Head of caudate nucleus (tissue), 42 donors: ENCODE results near the gene METRN.

Experiments
- DNase-seq, 42 donors: peaks; one replicate each; pipeline versions ENCODE4 v3.0.0 to v3.0.0-alpha.2; 2020 to 2021; ENCODE audit warnings: mixed read lengths in 7 of 42
- intact Hi-C: fragments of 100-400 bp; cut with DNase I; formaldehyde crosslinking; loops from one replicate; pipeline ENCODE4 v1.15.0; 2022

The METRN gene

DNA sequence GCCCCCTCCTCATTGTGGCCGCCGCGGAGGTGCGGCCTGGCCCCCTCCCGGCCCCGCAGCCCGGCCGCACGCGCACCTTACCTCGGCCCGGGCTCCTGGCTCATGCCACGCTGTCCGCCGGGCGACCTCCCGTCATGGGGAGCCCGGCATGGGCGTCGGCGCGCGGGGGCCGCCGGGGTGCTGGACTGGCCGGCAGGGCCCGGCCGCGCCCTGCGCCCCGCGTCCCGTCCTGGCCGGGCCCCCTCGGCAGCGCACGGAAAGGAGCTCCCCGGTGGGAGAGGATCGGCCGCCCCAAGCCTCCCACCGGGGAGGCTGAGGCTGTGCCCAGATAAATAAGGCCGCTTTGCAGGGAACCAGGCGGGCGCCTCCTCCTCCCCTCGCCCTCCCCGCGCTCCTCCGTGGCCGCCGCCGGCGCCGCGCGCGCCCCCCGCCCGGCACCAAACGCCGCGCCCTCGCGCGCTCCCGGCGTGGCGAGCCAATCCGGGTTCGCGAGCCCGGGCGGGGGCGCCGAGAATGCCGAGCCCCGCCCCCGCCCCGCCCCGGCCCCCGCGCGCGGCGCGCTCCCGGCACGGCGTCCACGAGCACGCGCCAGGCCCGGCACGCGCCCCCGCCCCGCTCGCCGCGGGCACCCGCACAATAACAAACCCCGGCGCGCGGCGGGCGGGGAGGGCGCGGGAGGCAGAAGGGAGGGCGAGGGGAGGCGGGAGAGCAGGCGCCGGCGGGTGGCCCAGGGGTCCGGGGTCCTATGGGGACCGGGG, 9.3 kb upstream of the METRN start, which contains the start of gene FBXL16:
Gene FBXL16 (minus strand): TSS at position 371 of the 758 bp plus-strand sequence. CDS start 8,396 bp downstream, outside the sequence.
- intact Hi-C loops, result no loop called here
- DNase-seq, result peak in 39 of 42 donors; percentile 52 to 89 (median 75)

DNA sequence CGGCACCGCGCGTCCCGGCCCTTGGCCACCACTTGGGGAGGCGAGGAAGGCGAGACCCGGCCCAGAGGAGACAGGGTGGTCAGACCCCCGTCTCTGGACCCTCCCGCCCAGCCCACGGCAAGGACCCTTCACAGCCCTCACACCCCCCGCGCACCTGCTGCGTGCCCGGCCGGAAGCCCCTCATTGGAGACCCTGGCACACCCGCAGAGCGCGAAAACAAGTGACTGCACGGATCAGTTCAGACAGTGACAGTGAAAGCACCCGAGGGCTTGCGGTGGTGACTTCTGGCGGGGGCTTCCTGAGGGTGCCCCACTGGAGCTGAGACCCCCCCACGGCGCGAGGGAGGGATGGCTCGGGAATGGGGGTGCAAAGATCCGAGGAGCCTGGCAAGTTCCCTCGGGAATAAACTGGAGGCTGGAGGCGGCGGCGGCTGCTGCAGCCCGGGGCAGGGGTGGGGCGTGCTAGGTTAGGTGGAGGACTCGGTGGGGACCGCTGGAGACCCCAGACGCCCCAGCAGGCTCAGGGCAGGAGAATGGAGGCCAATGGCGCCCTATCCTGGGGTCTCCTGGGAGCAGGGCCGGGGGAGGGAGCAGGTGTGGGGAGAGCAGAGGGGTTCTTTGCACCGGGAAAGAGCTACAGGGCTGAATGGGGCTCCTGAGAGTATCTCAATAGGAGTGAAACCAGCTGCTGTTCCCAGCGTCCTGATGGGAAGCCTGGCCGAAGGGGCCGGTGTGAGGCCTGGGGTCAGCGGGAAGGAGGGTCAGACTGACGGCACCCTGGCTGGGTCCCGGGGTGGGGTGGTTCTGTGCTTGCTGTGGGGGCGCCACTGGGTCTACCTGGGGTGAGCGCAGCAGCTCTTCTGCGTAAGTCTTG, 8.5 kb upstream of the METRN start:
- DNase-seq, result peak in 13 of 42 donors; percentile 38 to 78 (median 59)
- intact Hi-C loops, result no loop called here

DNA sequence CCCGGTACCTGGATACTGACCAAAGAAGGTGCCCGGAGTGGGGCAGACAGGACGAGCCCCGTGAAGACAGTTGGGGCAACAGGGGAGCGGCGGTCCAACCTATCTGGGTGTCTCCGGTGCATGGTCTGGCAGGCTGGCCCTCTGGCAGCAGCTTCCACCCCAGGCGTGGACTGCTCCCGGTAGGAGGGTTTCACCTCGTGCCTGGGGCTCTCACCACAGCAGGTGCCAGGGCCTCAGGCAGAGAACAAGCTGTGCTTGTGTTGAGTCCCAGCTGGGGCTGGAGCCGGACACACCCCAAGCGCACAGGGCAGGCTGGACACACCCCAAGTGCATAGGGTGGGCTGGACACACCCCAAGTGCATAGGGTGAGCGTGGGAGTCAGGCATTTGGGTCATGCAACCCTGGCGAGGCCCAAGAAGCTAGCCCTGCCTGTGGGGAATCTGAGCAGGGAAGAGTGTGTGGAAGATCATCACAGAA, 7.8 kb upstream of the METRN start:
- DNase-seq, result peak in 1 of 42 donors; percentile 12
- intact Hi-C loops, result no loop called here

DNA sequence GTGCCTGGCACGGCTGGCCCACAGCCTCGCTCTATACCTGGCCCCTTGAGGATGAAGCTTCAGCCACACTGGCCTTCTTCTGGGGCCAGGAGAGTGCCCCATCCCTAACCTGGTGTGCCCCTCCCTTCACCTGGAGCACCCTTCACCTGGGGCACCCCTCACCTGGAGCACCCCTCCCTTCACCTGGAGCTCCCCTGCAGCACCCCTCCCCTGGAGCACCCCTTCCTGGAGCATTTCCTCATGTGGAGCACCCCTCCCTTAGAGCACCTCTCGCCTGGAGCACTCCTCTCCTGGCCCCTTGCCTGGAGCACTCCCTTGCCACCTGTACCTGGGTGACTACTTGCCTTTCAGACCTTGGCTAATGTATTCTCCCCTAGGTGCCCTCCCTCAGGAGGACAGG, 6.9 kb upstream of the METRN start:
- intact Hi-C loops, result no loop called here
- DNase-seq, result no peak

DNA sequence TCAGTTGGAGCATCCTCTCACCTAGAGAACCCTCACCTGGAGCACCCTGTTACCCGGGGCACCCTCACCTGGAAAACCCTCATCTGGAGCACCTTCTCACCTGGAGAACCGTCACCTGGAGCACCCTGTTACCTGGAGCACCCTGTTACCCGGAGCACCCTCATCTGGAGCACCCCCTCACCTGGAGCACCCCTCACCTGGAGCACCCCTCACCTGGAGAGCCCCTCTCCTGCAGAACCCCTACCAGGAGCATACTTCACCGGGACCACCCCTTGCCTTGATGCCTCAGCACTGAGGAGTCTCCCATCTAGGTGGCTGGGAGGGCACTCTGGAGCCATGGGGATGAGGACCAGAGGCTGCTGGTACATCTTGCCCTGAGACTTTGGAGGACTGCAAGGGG, 6.0 kb upstream of the METRN start:
- intact Hi-C loops, result no loop called here
- DNase-seq, result no peak

DNA sequence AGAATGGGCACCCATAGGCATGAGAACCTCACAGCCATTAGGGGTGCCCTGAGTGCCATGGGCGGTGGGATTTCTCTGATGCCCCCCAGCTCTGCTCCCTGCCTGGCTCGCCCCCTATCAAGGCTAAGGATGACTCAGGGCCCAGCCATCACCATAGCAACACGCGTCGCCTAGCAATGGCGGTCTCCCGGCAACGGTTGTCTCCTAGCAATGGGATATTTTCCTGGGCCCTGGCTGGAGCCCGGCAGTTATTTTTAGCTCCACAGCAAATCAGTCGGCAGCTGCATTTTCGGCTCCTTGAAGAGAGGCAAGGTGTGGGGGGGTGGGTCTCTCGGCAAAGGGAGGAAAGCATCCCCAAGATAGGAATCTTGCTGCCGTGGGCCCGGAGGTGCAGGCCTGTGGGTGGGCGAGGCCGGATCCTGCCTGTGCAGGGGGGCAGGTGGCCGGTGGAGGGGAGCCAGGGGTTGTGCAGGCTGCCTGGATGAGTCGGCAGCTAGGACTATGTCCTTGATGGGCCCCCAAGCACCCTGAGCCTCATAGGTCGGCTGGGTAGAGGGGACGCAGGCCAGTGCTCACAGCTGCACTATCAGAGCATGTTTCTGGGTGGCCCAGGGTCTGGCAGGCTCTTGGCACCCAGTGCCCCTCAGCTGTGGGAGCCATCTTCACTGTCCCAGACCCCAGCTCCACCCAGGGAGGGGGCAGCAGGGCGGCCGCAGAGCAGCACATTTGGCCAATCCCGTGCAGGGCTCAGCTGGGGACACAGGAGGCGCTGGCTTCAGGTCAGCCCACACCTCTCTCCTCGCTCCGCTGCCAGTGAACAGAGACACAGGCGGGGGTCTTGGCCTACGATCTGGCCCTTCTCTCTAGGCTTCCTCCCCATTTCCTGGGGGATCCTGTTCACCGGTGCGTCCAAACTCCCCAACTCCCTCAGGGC, 5.1 kb upstream of the METRN start:
- intact Hi-C loops, result loop anchor here (5.0 kb wide), 1 partner anchor 77 kb away; the partner anchor contains the start of genes CHTF18 and RPUSD1
- DNase-seq, result peak; percentile 82 to 97 (median 92)

DNA sequence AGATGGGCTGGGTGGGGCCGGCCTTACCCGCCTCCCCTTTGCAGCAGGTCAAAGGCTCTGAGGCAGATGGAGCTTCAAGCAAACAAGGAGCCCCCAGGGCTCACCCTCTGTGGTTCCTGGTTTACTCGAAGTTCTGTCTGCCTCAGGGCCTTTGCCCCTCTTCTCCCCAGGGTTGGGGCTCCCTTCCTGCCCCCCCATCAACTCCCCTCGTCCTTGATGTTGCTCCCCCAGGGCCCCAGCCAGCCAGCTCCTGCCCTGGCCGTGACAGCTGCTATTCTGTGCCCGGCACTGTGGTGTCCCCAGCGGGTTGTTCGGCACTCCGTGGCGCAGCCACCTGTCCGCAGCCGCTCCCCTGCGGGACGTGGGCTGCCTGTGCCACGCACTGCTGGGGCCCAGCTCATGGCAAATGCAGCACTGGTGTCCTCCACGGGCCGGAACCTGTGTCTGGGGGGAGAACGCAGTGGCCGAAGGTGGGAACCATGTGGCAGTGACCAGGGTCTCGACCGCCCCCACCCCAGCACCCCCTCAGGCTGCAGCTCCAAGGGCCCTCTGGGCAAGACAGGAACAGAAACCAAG, 4.3 kb upstream of the METRN start:
- intact Hi-C loops, result loop anchor here (5.0 kb wide), 1 partner anchor 77 kb away; the partner anchor contains the start of genes CHTF18 and RPUSD1
- DNase-seq, result no peak

DNA sequence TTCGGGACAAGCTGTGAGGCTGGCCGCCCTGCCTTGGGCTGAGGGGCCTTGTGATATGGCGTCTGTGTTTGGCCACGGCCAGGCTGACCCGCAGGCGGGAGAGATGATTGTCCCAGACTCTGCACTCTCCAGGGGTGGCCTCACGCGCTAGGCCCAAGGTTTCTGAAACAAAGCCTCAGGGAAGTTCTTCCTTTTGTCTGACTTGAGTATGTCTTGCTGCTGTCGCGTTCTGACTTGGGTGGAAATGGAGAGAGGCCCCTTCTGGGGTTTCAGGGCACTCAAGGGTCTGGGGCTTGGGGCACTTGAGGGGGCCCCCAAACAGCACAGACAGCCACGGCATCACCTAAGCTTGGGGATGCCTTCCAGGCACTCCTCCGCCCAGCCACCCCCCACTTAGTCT, 3.8 kb upstream of the METRN start:
- DNase-seq, result no peak
- intact Hi-C loops, result loop anchor here (5.0 kb wide), 1 partner anchor 76 kb away; the partner anchor contains the start of genes CHTF18 and RPUSD1

DNA sequence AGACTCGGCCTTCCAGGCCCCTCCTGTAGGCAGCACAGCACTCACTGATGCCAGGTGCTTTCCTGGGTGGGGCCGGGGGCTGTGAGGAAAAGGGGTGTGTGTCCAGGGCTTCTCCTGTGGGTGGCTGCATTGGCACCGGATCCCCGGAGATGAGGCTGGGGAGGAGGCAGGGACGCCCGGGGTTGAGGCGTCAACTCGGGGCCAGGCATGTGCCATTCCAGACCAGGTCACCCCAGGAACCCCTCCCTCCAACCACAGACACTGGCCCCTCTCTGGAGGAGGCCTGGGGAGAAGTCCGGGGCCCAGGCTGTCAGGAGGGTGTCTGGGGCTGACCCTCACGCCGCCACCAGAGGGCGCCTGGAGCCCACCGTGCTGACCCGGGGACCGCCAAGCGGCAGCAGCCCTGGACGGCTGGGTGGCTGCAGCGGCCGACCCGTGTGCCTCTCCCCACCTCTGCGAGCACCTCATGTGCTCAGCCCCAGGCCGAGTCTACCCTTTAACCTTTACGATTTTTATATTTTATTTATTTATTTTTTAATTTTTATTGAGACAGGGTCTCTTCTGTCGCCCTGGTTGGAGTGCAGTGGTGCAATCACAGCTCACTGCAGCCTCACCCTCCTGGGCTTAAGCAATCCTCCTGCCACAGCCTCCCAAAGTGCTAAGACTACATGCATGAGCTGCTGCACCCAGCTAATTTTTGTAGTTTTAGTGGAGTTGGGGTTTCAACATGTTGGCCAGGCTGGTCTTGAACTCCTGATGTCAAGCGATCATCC, 3.2 kb upstream of the METRN start:
- intact Hi-C loops, result loop anchor here (5.0 kb wide), 1 partner anchor 76 kb away; the partner anchor contains the start of genes CHTF18 and RPUSD1
- peak in 40 of 42 donors; percentile 67 to 93 (median 82) for DNase-seq

DNA sequence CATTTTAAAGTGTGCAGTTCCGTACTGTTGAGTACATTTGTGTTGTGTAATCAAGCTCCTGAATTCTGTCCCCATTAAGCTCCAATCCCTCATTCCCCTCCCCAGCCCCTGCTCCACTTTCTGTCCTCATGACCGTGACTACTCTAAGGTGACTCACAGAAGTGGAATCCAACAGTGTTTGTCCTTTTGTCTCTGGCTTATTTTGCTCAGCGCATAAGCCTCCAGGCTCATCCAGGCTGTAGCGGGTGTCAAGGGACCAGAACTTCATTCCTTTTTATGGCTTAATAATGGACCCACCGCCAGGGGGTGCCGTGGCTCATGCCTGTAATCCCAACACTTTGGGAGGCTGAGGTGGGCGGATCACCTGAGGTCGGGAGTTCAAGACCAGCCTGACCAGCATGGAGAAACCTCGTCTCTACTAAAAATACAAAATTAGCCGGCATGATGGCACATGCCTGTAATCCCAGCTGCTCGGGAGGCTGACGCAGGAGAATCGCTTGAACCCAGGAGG, 2.1 kb upstream of the METRN start:
- intact Hi-C loops, result loop anchor here (5.0 kb wide), 1 partner anchor 75 kb away; the partner anchor contains the start of genes CHTF18 and RPUSD1
- peak in 3 of 42 donors; percentile 49 to 70 (median 62) for DNase-seq

DNA sequence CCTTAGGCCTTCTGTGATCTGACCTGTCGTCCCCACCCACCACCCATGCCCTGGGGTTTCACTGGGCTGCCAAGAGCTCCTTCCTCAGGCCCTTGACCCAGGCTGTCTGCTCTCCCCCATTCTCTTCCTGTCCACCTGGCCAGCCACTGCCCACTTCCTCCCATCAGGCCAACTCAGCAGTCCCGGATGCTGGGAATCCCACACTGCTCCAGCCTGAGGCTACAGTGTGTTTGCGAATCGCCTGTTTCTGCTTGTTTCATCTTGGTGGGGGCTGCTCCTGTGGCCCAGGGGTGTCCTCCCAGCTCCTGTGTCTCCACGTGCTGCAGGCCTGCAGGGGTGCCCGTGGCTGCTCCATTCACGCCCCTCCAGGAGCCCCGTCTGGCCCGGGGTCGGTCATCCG, 839 bp upstream of the METRN start:
- intact Hi-C loops, result loop anchor here (5.0 kb wide), 1 partner anchor 73 kb away; the partner anchor contains the start of genes CHTF18 and RPUSD1

DNA sequence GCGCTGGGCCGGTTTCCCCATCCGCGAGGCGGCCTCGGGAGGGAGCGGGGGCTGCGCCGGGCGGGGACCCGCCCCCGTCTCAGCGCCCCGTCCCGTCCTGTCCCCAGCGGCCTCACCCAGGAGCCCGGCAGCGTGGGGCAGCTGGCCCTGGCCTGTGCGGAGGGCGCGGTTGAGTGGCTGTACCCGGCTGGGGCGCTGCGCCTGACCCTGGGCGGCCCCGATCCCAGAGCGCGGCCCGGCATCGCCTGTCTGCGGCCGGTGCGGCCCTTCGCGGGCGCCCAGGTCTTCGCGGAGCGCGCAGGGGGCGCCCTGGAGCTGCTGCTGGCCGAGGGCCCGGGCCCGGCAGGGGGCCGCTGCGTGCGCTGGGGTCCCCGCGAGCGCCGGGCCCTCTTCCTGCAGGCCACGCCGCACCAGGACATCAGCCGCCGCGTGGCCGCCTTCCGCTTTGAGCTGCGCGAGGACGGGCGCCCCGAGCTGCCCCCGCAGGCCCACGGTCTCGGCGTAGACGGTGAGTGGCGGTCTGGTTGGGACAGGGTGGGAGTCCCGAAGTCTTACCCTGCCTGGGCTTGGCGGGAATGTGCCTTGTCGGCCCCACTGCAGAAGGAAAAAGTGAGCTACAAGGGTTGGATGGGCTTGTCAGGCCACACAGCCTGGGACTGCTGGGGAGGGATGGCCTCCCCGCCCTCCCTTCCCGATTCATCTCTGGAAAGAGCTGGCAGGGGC, 720 bp downstream of the METRN start:
- intact Hi-C loops, result no loop called here

More for the DNA sequence above, 839 bp upstream of the METRN start:
- DNase-seq, result no peak

DNA sequence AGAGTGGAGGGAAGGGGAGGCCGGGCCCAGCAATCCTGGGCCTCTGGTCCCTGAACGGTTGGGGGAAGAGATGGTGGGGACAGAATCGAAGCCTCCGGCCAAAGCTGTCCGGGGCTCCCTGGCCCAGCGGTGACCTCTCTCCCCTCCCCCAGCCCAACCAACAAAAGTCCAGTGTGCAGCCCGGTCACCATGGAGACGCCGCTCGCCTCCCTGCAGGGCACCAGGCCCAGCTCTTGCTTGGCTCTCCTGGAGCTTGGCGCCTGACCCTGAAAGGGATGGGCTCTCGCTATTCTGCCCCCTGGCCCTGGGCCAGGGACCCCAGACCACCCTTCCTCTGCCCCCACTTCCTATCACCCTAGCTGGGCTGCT, 1.3 kb downstream of the METRN start:
- intact Hi-C loops, result no loop called here
- DNase-seq, result peak; percentile 84 to 97 (median 93)

More for the DNA sequence above, 720 bp downstream of the METRN start:
- DNase-seq, result peak in 4 of 42 donors; percentile 53 to 66 (median 58)

DNA sequence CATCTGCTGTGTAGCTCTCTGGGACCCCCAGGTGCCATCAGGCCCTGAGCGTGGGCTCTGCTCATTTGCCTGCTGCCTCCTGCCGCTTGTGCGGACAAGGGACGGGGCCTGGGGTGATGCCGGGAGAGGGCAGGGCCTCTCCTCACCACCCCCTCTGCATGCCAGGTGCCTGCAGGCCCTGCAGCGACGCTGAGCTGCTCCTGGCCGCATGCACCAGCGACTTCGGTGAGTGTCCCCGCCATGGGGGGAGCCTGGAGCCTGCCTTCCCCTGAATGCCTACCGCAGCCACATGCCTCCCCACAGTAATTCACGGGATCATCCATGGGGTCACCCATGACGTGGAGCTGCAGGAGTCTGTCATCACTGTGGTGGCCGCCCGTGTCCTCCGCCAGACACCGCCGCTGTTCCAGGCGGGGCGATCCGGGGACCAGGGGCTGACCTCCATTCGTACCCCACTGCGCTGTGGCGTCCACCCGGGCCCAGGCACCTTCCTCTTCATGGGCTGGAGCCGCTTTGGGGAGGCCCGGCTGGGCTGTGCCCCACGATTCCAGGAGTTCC, 1.9 kb downstream of the METRN start:
- no peak for DNase-seq
- intact Hi-C loops, result no loop called here

DNA sequence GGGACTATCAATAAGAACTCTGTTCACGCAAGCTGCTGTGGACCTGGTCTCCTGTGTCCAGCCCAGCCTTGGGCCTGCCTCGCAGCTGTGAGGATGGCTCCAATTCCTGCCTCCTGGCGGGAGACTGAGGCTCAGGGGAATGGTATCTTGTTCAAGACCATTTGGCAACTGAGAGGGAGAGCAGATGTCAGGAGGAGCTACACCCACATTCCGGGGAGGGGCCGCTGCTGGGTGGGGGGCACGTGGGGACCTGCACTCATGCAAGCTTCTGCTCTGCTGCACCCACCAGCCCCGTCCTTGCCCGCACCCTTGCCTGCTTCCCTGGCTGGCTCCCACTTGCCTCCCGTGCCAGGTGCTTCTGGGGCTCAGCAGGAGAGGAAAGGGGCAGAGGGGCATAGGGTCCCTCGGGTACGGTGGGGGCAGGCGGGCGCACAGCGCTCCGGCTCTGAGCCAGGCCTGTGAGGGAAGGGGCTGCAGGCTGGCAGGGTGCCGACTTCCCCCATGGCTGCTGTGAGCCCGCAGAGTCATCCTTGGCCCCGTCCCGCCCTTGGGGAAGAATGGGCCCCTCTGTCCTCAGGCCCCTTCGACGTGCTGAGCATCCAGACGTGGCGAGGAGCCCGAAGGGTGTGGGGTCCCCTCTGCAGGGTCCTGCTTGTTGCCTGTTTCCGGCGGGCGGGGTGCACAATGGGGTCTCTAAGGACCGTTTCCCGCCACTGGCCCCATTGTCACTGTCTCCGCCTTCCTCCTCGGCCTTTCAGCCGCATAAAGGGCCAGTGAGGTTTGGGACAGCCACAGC, 2.7 kb downstream of the METRN start:
- peak in 7 of 42 donors; percentile 26 to 72 (median 64) for DNase-seq
- intact Hi-C loops, result no loop called here
